ENCODE measurements around the gene TTC9C. TPM values are rescaled to one million over a fixed set of nuclear protein-coding genes. Genes with fewer than 3 reads are reported as not detected.

The TTC9C gene
- total RNA-seq, 1 experiment from 2014 or later, result 33.3 TPM

DNA sequence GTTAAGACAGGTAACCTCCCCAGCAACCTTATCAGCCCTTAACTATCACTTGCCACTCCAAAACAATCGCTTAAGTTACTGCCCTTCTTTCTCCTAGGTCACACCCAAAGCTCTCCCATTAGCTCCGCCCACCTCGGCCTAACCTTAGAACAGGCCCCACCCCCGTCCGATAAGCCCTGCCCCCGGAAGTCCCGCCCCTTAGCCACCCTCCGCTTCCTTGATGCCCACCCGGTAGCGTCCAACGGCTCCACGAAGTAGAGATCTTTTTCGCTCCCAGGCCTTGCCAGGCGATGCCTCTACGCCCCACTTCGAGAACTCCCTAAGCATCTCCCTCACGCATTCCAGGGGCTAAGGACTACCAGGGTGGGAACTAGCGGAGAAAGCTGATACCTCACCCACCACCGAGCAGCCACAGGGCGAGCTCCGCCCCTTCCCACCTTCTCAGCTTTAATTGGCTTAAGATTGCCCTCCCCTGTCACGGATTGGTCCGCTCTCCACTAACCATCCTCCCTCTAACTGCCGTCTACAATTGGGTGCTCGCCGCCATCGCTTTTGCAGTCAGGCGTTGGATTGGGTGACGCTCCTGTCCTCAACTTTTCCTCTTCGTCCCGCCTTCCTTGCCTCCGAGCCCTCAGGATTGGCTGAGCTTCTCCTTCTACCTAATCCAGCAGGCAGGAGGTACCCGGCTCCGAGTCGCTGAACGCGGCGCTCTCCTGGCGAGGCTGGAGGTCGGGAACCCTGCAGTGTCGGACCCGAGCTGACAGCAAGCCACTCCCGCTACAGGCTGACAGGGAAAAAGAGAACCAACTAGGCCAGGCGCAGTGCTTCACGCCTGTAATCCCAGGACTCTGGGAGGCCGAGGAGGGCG is 25.7 kb downstream of the TTC9C start, which contains the start of gene ZBTB3:
TSS of gene ZBTB3 (minus strand) at position 425 of the 868 bp plus-strand sequence. CDS start 496 bp downstream, outside the sequence.
- no TSS peak for BruUV-seq (replicated peaks)
- Histone ChIP-seq H3K27me3 (ENCODE audit: insufficient read depth, low read length) (no peaks in the 10 kb centered on the region), H3K79me2 (ENCODE audit: insufficient read depth, low read length) (no peaks in the 10 kb centered on the region; the same call in 1 of the 2 replicates), H3K9me2 (ENCODE audit: insufficient read depth) (no peaks in the 10 kb centered on the region), H3K4me2 (ENCODE audit: low read length) (peak within 1 kb of the TSS; percentile 90), H3K36me3 (ENCODE audit: control insufficient read depth in 1 of 2, insufficient read depth in 2 of 2, low read length in 2 of 2) (no peaks in the 10 kb centered on the region), H3K4me3 (replicated peaks in 1 of 2; ENCODE audit: low read depth in 1 of 2, low read length in 2 of 2) (peak within 1 kb of the TSS; percentile 70 to 84), H4K20me1 (ENCODE audit: insufficient read depth) (no peaks in the 10 kb centered on the region), H3K9ac (ENCODE audit: low read length) (peak within 1 kb of the TSS; percentile 78), H3K27ac (ENCODE audit: low read depth, low read length) (peak within 1 kb of the TSS; percentile 76), H3K4me1 (ENCODE audit: control insufficient read depth in 1 of 2, insufficient read depth in 2 of 2, low read length in 2 of 2) (peaks cover 4 to 18% of the 10 kb centered on the region in 2 experiments; a peak in 3 of 4 replicates), H3K9me3 (ENCODE audit: control insufficient read depth in 1 of 2, insufficient read depth in 1 of 2, low read depth in 1 of 2, low read length in 2 of 2) (no peaks in the 10 kb centered on the region), H2AFZ (ENCODE audit: low read depth, low read length, poor library complexity, severe bottlenecking) (peak within 1 kb of the TSS; percentile 83)
- ChIA-PET POLR2A (interaction anchor here (0.5 to 3.4 kb wide), 25 partner anchors 8 to 136 kb away, joined by 3 to 50 read pairs (median 6); partner anchors contain the start of genes C11orf98, CSKMT, HNRNPUL2 and LBHD1), CTCF (interaction anchor here (0.6 to 1.9 kb wide), 7 partner anchors 15 to 372 kb away, joined by 3 to 24 read pairs (median 6); partner anchors contain the start of genes HNRNPUL2 and TMEM179B), RAD21 (ENCODE audit: low non-redundant PET in 1 of 2, low total read pairs in 2 of 2, uncharacterized antibody in 2 of 2, unreplicated experiment in 2 of 2) (interaction anchor here (0.6 to 1.0 kb wide), 5 partner anchors 33 to 377 kb away, joined by 3 to 4 read pairs (median 3); partner anchors contain the start of gene TUT1 (in 1 of the 2))
- intact Hi-C loops (cut with micrococcal nuclease), result no loop called here
- TF ChIP-seq CEBPB (IDR thresholded peaks at IDR 0.05; ENCODE audit: low read depth) (no peak), POLR2A (IDR thresholded peaks at IDR 0.05; ENCODE audit: borderline replicate concordance, extremely low read depth, insufficient read depth, insufficient read length) (peak; percentile 86), SP1 (IDR thresholded peaks at IDR 0.05; ENCODE audit: low read depth) (peak; percentile 99), POLR2AphosphoS5 (IDR thresholded peaks at IDR 0.05; ENCODE audit: low read depth, low read length) (peak; percentile 77)
- DNase-seq (ENCODE audit: low read depth, low spot score) (peak; percentile 99), ATAC-seq (peak; percentile 96)

DNA sequence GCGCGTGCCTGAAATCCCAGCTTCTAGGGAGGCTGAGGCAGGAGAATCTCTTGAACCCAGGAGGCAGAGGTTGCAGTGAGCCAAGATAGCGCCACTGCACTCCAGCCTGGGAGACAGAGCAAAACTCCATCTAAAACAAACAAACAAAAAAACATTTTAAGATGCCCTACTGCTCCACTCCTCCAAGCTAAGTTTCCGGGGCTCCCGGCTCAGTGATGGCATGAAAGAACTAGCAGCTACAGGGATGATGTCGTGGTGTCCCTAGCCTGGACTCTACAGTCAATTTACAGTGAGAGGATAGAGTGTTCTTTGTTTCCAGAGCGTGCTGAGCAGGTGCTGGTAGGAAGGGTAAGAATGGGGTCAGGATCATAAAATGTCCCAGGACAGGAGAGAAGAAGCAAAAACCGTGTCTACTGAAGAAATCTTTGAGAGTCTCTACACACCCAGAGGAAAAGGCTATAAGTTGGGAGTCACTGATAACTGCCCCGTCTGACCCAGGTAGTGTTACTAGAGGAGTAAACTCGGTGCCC is 26.9 kb downstream of the TTC9C start:
- H3K9me3 ChIP-seq (ENCODE audit: control insufficient read depth in 1 of 2, insufficient read depth in 1 of 2, low read depth in 1 of 2, low read length in 2 of 2), result no peaks in the 10 kb centered on the region
- DNase-seq (ENCODE audit: low read depth, low spot score) (no peak), ATAC-seq (no peak)
- ChIA-PET RAD21 (ENCODE audit: low non-redundant PET in 1 of 2, low total read pairs in 2 of 2, uncharacterized antibody in 2 of 2, unreplicated experiment in 2 of 2) (interaction anchor here in 1 of 2 experiments (0.5 kb wide), 1 partner anchor 107 kb away, joined by 4 read pairs; no protein-coding TSS in a partner anchor), CTCF (interaction anchor here (1.8 to 1.9 kb wide), 2 partner anchors 14 to 74 kb away, joined by 6 to 21 read pairs; no protein-coding TSS in a partner anchor), POLR2A (interaction anchor here (1.8 to 3.4 kb wide), 5 partner anchors 14 to 101 kb away, joined by 8 to 50 read pairs (median 12); partner anchors contain the start of genes HNRNPUL2, TMEM179B and TTC9C)
- H3K4me1 ChIP-seq (ENCODE audit: control insufficient read depth in 1 of 2, insufficient read depth in 2 of 2, low read length in 2 of 2), result peaks cover 4 to 18% of the 10 kb centered on the region in 2 experiments; a peak in 3 of 4 replicates
- no peaks in the 10 kb centered on the region for H4K20me1 ChIP-seq (ENCODE audit: insufficient read depth)
- peak overlapping the region; percentile 90 for H3K4me2 ChIP-seq (ENCODE audit: low read length)
- TF ChIP-seq FOSL1 (IDR thresholded peaks at IDR 0.05; ENCODE audit: low read depth) (no peak), SRF (IDR thresholded peaks at IDR 0.05; ENCODE audit: low read depth) (no peak), TCF7L2 (IDR thresholded peaks at IDR 0.05; ENCODE audit: borderline replicate concordance, extremely low read depth, insufficient read depth, insufficient read length) (no peak)
- TF ChIP-seq, protein P1, sequence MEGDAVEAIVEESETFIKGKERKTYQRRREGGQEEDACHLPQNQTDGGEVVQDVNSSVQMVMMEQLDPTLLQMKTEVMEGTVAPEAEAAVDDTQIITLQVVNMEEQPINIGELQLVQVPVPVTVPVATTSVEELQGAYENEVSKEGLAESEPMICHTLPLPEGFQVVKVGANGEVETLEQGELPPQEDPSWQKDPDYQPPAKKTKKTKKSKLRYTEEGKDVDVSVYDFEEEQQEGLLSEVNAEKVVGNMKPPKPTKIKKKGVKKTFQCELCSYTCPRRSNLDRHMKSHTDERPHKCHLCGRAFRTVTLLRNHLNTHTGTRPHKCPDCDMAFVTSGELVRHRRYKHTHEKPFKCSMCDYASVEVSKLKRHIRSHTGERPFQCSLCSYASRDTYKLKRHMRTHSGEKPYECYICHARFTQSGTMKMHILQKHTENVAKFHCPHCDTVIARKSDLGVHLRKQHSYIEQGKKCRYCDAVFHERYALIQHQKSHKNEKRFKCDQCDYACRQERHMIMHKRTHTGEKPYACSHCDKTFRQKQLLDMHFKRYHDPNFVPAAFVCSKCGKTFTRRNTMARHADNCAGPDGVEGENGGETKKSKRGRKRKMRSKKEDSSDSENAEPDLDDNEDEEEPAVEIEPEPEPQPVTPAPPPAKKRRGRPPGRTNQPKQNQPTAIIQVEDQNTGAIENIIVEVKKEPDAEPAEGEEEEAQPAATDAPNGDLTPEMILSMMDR (IDR thresholded peaks at IDR 0.05 in 2 of 3, conservative IDR thresholded peaks at IDR 0.05 in 1 of 3; ENCODE audit: borderline replicate concordance in 1 of 3, insufficient read depth in 1 of 3, low read depth in 2 of 3, low read length in 2 of 3), result no peak
- no peaks in the 10 kb centered on the region for H3K27me3 ChIP-seq (ENCODE audit: insufficient read depth, low read length)
- H3K9me2 ChIP-seq (ENCODE audit: insufficient read depth), result no peaks in the 10 kb centered on the region
- peak overlapping the region in 1 of 2 experiments; percentile 70; a peak in 2 of 4 replicates for H3K4me3 ChIP-seq (replicated peaks in 1 of 2; ENCODE audit: low read depth in 1 of 2, low read length in 2 of 2)
- no peaks in the 10 kb centered on the region; the same call in 1 of the 2 replicates for H3K79me2 ChIP-seq (ENCODE audit: insufficient read depth, low read length)
- no TSS peak for BruUV-seq (replicated peaks)
- peak overlapping the region; percentile 78; the same call in 1 of the 2 replicates for H3K9ac ChIP-seq (ENCODE audit: low read length)
- H3K27ac ChIP-seq (ENCODE audit: low read depth, low read length), result no peak overlapping the region
- H3K36me3 ChIP-seq (ENCODE audit: control insufficient read depth in 1 of 2, insufficient read depth in 2 of 2, low read length in 2 of 2), result no peaks in the 10 kb centered on the region
- H2AFZ ChIP-seq (ENCODE audit: low read depth, low read length, poor library complexity, severe bottlenecking), result no peak overlapping the region
- intact Hi-C loops (cut with micrococcal nuclease), result no loop called here

Data from HCT116 (cell line).